Measurements from ENCODE around the gene TRIM15.

GRCh38 chr6:30198166-30199084 lies 35.1 kb downstream of the TRIM15 start:
- TF ChIP-seq CTCF (conservative IDR thresholded peaks at IDR 0.05; ENCODE audit: low read depth, low read length) (no peak), MAZ (IDR thresholded peaks at IDR 0.05; ENCODE audit: borderline replicate concordance, low read depth, low read length) (no peak), SMC3 (IDR thresholded peaks at IDR 0.05; ENCODE audit: low read depth, low read length) (no peak), POLR2A (IDR thresholded peaks at IDR 0.05; ENCODE audit: low read depth, low read length) (no peak), NFE2L2 (IDR thresholded peaks at IDR 0.05; ENCODE audit: low read depth, low read length) (no peak), RAD21 (IDR thresholded peaks at IDR 0.05; ENCODE audit: low read length) (no peak)
